BJ (cell line): ENCODE results near the gene PHLDA3. TPM values are rescaled to one million over a fixed set of nuclear protein-coding genes. Genes with fewer than 3 reads are reported as not detected.
A peak's percentile ranks its signal among the peaks of the same experiment; 100 is the strongest.

Source experiments
- CTCF ChIA-PET: fragments of 350-600 bp; formaldehyde crosslinking; extraction: SDS; loops from one replicate; lab custom pipeline; 2021; ENCODE audit warnings: antibody characterized with exemption, inconsistent platforms; lab: Yijun Ruan, JAX
- POLR2A ChIA-PET: fragments of 300-600 bp; sonication (Branson Sonifier 250); formaldehyde crosslinking; extraction: SDS; loops from one replicate; lab custom pipeline; 2021; ENCODE audit warnings: antibody characterized with exemption; lab: Charles Lee
- DNase-seq: peaks from one replicate; pipeline ENCODE4 v3.0.0-alpha.2; 2011; ENCODE audit warnings: low read depth
- H3K27me3 ChIP-seq: 2 replicates; pipeline ENCODE4 v1.6.0; 2011; ENCODE audit warnings: low read length; ENCODE audit not compliant: control insufficient read depth, insufficient read depth
- H3K36me3 ChIP-seq: 2 replicates; pipeline ENCODE4 v1.5.1; 2011; ENCODE audit warnings: low read length; ENCODE audit not compliant: control insufficient read depth, insufficient read depth
- H3K4me3 ChIP-seq: 2 replicates; pipeline ENCODE4 v1.5.1; 2011; ENCODE audit warnings: low read depth, mild to moderate bottlenecking, control low read depth, low read length
- CTCF ChIP-seq: IDR thresholded peaks from 2 replicates; pipeline ENCODE4 v1.5.1; 2011; ENCODE audit warnings: low read depth, mild to moderate bottlenecking, control low read depth, inconsistent platforms, low read length, moderate library complexity; ENCODE audit not compliant: insufficient read depth
- polyA plus RNA-seq: library from polyadenylated mRNA; depleted of rRNA; stranded (reverse); fragments of >200 nt; gene quantifications from 2 replicates; pipeline ENCODE4 v1.2.3, GENCODE V29; 2011

The PHLDA3 gene
- polyA plus RNA-seq, 1 experiment = 130 TPM

DNA sequence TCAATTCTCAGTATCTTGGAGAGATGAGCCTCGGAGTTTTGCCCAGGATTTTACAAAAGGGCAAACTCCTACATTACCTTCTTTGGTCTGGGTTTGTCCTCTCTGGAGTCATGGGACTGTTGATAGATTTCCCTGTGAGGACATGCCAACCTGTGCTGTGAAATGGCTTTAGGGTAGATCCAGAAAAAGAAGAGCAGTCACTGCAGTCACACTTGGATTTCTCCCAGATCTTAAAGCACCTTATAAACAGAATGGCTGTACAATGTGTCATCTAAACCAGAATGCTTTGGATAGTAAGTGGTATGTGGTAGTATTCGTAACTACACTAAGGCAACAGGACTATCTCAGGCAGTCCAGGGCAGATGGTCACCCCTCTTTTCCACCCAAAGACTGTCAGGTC lies 39.8 kb upstream of the PHLDA3 start:
- no peaks in the 10 kb centered on the region for H3K36me3 ChIP-seq
- H3K27me3 ChIP-seq = no peaks in the 10 kb centered on the region
- DNase-seq = peak; percentile 66
- ChIA-PET CTCF (interaction anchor here (0.8 to 27.3 kb wide), 6 partner anchors 22 to 429 kb away, joined by 3 to 650 read pairs (median 83); partner anchors contain the start of gene PHLDA3), POLR2A (no interaction called here)
- no peak for TF ChIP-seq CTCF
- no peak overlapping the region for H3K4me3 ChIP-seq

- H3K27me3 ChIP-seq = no peaks in the 10 kb centered on the region
- no peak for DNase-seq
- POLR2A ChIA-PET = interaction anchor here (0.5 to 0.6 kb wide), 2 partner anchors 43 to 294 kb away, joined by 3 to 4 read pairs; no protein-coding TSS in a partner anchor
- CTCF ChIA-PET = interaction anchor here (0.8 to 27.3 kb wide), 4 partner anchors 22 to 56 kb away, joined by 3 to 650 read pairs (median 68); no protein-coding TSS in a partner anchor
- no peak for TF ChIP-seq CTCF
- H3K36me3 ChIP-seq = no peaks in the 10 kb centered on the region
- peak overlapping the region; percentile 69 for H3K4me3 ChIP-seq
These were observed 38.3 kb upstream of the PHLDA3 start for GRCh38 chr1:201507360-201507675.

DNA sequence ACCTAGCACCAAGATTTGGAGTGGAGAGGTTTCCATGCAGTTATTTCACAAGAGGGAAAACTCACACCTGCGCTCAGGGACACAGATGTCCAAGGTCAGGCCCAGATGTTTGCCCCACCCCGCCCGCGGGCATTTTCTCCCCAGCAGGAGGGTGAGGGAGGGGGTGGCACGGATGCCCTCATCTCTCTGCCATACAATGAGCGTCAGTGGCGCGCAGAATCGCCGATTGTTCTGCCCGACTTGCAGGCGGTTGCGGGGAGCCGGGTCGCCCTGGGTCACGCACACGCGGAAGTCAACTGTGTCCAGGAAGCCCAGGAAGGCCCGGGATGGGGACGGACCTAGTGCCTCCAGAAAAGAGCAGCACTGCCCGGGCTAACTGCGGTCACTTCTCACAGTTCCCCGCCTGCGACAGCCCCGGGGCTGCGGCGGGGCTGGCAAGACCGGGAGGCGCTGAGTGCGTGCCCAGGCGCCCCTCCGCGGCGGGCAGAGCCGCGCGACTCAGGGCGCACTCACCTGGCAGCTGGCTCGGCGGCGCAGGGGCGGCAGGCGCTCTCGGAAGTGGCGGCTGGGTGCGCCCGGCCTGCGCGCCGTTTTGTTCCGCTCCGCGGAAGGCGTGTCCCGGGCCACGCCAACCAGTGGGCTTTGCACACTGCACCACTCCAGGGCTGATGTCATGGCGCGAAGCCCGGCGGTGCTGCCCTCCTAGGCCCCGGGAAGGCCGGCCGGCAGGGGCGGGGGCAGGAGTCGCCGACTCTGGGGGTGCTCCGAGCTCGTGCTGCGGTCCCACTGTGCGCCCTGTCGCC lies 37.8 kb upstream of the PHLDA3 start, which contains the start of gene CSRP1:
TSS of gene CSRP1 (minus strand) at position 567 of the 803 bp plus-strand sequence. CDS start 10,820 bp downstream, outside the sequence.
- peak within 1 kb of the TSS; percentile 69 for H3K4me3 ChIP-seq
- CTCF ChIA-PET = interaction anchor here (0.8 to 27.3 kb wide), 5 partner anchors 11 to 66 kb away, joined by 3 to 650 read pairs (median 3); no protein-coding TSS in a partner anchor
- H3K36me3 ChIP-seq = no peaks in the 10 kb centered on the region
- no peak for DNase-seq
- TF ChIP-seq CTCF = no peak
- POLR2A ChIA-PET = interaction anchor here (0.5 to 0.6 kb wide), 2 partner anchors 42 to 294 kb away, joined by 3 to 4 read pairs; no protein-coding TSS in a partner anchor
- H3K27me3 ChIP-seq = no peaks in the 10 kb centered on the region

DNA sequence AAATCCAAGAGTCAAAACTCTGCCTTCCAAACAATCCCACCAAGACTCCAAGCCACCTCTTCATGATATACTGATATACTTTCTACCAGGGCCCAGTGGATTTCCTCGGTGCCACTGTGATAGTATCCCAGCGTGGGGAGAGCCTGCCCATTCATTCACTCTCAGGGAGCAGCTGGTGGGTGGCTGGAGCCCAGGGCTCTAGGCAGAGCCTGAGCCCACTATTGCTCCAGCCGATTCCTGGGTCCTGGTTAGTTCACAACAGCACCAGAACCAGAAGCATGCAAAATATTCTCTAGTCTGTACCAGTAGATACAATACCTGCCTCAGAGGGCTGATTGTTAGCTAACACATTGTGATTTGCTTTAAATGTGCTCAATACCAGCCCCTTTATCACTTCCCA lies 37.1 kb upstream of the PHLDA3 start:
- Histone ChIP-seq H3K27me3 (no peaks in the 10 kb centered on the region), H3K4me3 (peak overlapping the region; percentile 69), H3K36me3 (no peaks in the 10 kb centered on the region)
- CTCF ChIA-PET = interaction anchor here (1.0 to 27.3 kb wide), 3 partner anchors 10 to 65 kb away, joined by 3 to 650 read pairs (median 3); no protein-coding TSS in a partner anchor
- TF ChIP-seq CTCF = no peak
- POLR2A ChIA-PET = interaction anchor here (0.6 to 0.9 kb wide), 3 partner anchors 15 to 1327 kb away, joined by 3 to 5 read pairs (median 3); no protein-coding TSS in a partner anchor
- no peak for DNase-seq

DNA sequence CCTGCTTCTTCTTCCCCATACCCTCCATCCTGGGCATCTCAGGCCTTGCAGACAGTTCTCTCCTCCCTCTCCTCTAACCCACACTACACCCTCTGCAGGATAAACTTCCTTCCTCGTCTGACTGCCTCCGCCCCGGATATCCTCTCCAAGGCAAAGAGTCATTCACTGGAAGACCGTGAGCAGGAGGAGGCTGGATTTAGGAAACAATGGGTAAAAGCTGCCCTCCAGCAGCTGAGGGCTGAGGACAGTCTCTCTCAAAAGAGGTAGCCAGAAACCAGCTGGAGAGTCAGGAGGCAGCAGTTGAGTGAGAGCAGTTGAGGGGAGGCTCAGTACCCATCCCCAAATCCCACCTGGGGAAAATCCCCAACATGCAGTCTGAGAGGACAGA lies 36.5 kb upstream of the PHLDA3 start:
- no peak for DNase-seq
- CTCF ChIA-PET = interaction anchor here (1.0 to 27.3 kb wide), 4 partner anchors 10 to 70 kb away, joined by 3 to 650 read pairs (median 11); no protein-coding TSS in a partner anchor
- Histone ChIP-seq H3K4me3 (peak overlapping the region; percentile 69), H3K36me3 (no peaks in the 10 kb centered on the region), H3K27me3 (no peaks in the 10 kb centered on the region)
- TF ChIP-seq CTCF = 0 out of 2 replicates have a peak, but pooled peaks have one; percentile 8
- POLR2A ChIA-PET = interaction anchor here (0.6 to 0.9 kb wide), 3 partner anchors 14 to 1326 kb away, joined by 3 to 5 read pairs (median 3); no protein-coding TSS in a partner anchor
